ENCODE measurements around the gene MRPS34.

The MRPS34 gene

DNA sequence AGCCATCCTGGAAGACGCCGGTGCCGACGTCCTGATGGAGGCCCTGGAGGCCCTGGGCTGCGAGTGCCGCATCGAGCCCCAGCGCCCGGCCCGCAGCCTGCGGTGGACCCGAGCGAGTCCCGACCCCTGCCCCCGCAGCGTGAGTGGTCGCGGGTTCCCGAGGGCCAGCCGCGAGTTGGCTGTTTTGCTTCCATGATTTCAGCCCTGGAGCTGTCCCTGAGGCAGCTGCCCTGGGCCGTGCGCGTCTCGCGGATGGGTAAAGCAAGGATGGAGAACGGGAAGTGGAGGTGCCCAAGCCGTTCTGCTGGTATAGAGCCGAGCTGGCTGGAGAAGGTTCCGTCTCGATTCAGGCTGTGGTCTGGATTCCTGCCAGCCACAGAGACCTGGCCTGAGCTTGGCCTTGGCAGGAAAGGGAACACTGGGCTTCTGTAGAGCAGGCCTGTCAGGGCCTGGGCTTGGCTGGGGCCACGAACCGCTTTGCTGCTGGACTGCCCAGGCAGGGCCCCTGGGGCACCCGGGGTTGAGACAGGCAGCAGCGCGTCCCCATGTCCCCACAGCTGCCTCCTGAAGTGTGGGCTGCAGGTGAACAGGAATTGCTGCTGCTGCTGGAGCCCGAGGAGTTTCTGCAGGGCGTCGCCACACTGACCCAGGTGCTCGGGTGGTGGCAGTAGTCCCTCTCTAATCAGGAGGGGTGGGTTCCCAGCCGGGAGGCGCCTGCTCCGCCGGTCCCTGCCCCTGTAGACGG lies 941 bp upstream of the MRPS34 start:
- no peak for DNase-seq (ENCODE audit: low read depth)

DNA sequence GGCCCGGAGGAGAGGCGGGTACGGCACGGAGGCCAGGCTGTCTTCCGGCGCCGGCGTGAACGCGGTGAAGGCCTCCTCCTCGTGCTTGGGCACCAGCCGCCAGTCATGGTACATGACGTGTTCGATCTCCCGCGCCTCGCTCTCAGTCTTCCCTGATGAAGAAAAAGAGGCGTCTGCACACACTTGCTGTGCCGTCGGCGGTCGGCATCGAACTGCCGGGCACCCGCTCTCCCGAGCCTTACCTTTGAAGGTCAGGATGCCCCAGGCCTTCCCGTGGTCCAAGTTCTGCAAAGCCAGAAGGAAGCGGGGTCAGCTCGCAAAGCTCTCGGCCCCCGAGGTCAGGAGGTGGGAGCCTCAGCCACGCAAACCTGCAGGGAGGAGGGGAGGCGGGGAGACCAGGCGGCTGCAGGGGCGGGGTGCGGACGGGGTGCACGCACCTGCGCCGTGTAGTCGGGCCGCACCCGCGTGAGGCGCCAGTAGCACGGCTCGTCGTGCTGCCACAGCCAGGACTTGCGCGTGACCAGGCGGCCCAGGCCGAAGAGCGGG lies 499 bp downstream of the MRPS34 start, which contains the start of gene EME2:
Gene EME2 (plus strand): TSS at position 449 of the 546 bp plus-strand sequence. CDS start 418 bp downstream, outside the sequence.
- H3K4me3 ChIP-seq (ENCODE audit: control insufficient read depth, low read depth, low read length) = peak within 1 kb of the TSS; percentile 50
- TF ChIP-seq, protein P1, sequence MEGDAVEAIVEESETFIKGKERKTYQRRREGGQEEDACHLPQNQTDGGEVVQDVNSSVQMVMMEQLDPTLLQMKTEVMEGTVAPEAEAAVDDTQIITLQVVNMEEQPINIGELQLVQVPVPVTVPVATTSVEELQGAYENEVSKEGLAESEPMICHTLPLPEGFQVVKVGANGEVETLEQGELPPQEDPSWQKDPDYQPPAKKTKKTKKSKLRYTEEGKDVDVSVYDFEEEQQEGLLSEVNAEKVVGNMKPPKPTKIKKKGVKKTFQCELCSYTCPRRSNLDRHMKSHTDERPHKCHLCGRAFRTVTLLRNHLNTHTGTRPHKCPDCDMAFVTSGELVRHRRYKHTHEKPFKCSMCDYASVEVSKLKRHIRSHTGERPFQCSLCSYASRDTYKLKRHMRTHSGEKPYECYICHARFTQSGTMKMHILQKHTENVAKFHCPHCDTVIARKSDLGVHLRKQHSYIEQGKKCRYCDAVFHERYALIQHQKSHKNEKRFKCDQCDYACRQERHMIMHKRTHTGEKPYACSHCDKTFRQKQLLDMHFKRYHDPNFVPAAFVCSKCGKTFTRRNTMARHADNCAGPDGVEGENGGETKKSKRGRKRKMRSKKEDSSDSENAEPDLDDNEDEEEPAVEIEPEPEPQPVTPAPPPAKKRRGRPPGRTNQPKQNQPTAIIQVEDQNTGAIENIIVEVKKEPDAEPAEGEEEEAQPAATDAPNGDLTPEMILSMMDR (IDR thresholded peaks at IDR 0.05; ENCODE audit: control insufficient read depth, insufficient read depth, low read depth, low read length, missing control alignments) = no peak
- DNase-seq (ENCODE audit: low read depth) = no peak

More for the DNA sequence above, 941 bp upstream of the MRPS34 start:
- peak overlapping the region; percentile 50 for H3K4me3 ChIP-seq (ENCODE audit: control insufficient read depth, low read depth, low read length)
- TF ChIP-seq, protein P1 (IDR thresholded peaks at IDR 0.05; ENCODE audit: control insufficient read depth, insufficient read depth, low read depth, low read length, missing control alignments) = no peak

DNA sequence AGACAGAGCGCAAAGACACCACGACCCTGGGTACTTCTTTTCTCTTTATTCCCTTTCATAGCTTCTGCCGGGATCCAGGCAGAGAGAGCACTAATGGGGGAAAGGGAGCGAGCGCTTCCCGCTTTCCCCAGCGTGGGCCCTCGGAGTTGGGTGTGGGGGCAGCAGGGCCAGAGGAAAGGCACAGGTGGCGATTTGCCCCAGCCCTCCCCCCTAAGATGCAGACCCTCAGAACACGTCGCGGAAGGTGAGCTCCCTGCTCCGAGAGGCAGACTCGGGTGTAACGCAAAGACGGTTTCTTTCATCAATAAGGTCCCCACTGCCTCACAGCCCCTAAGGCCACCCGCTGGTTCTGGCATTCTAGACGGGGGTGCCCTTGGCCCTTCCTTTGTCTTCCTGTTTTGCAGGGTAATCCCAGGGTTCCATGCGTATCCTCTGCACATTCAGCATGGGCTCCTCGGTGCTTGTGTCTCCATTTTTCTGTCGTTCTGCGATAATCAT lies 1.0 kb downstream of the MRPS34 start:
- DNase-seq (ENCODE audit: low read depth) = no peak

DNA sequence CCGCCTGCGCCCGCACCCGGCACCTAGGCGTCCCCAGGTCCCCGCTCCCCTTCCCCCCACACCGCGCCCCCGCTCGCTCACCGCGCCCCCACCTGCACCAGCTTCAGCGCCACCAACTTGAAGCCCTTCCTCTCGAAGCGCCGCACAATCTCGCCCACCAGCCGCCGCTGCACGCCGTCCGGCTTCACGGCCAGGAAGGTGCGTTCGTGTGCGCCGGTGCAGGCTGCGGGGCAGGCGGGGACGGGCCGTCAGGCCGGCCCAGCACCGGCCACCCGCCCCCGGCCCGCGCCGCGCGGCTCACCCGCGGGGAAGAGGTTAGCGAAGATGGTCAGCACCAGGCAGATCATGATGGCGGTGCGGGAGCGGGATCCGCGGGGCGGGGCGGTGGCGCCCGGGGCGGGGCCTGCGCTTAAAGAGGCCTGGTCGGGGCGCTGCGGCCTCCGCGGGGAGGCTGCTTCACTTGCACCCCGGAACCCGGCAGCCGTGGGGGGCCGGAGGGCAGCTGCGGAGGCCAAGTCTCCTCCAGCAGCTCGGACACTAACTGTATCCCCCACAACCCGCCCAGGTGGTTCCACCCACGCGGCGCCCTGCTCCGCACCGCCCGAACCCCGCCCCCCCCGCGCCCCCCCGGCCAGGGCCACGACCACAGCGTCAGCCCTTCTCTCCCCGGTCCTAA lies 1.6 kb downstream of the MRPS34 start, which contains the start of gene NME3:
Gene NME3 (minus strand): TSS at position 356 of the 676 bp plus-strand sequence. CDS start 9 bp downstream, at position 347.
- no peak for DNase-seq (ENCODE audit: low read depth)
- peak within 1 kb of the TSS; percentile 50 for H3K4me3 ChIP-seq (ENCODE audit: control insufficient read depth, low read depth, low read length)
- TF ChIP-seq, protein P1 (IDR thresholded peaks at IDR 0.05; ENCODE audit: control insufficient read depth, insufficient read depth, low read depth, low read length, missing control alignments) = no peak

More for the DNA sequence above, 1.0 kb downstream of the MRPS34 start:
- TF ChIP-seq, protein P1 (IDR thresholded peaks at IDR 0.05; ENCODE audit: control insufficient read depth, insufficient read depth, low read depth, low read length, missing control alignments) = no peak
- H3K4me3 ChIP-seq (ENCODE audit: control insufficient read depth, low read depth, low read length) = peak overlapping the region; percentile 50

DNA sequence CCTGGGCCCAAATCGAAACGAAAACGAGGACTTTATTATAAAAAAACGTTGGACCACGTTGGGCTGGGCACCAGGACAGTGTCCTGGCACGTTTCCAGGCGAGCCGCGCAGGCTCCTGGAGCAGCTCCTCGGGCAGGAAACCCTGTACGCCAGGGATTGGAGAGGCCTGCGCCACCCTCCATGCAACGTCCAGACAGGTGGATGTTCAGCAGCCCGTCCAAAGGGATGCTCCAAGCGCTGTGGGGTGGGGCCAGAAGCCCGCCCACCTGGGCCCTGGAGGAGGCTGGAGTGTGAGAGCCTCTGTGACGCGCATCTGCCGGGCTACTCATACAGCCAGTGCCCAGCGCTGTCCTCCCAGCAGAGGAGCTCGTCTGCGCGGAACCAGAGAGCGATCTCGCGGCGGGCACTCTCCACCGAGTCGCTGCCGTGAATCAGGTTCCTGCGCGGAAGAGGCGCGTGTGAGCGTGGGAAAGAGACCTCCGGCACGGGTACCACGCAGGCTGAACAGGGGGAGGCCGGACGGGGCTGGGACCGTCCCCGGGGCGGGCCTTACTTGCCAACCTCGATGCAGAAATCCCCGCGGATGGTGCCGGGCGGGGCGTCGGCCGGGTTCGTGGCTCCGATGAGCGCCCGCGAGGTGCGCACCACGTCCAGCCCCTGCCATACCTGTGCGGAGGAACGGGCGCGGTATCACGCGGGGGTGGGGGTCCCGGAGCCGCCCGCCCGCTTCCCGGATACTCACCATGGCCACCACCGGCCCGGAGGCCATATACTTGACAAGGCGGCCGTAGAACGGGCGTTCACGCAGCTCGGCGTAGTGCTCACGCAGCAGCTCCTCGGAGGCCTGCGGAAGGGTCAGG lies 2.4 kb downstream of the MRPS34 start:
- DNase-seq (ENCODE audit: low read depth) = no peak
- TF ChIP-seq, protein P1 (IDR thresholded peaks at IDR 0.05; ENCODE audit: control insufficient read depth, insufficient read depth, low read depth, low read length, missing control alignments) = no peak
- peak overlapping the region; percentile 50 for H3K4me3 ChIP-seq (ENCODE audit: control insufficient read depth, low read depth, low read length)

All from AG09309 (cell line).